Measurements from ENCODE around the gene GPR152. TPM values are rescaled to one million over a fixed set of nuclear protein-coding genes. Genes with fewer than 3 reads are reported as not detected.
A peak's percentile ranks its signal among the peaks of the same experiment; 100 is the strongest.

Gene GPR152
- total RNA-seq, 1 experiment from 2014 or later, result not detected

DNA sequence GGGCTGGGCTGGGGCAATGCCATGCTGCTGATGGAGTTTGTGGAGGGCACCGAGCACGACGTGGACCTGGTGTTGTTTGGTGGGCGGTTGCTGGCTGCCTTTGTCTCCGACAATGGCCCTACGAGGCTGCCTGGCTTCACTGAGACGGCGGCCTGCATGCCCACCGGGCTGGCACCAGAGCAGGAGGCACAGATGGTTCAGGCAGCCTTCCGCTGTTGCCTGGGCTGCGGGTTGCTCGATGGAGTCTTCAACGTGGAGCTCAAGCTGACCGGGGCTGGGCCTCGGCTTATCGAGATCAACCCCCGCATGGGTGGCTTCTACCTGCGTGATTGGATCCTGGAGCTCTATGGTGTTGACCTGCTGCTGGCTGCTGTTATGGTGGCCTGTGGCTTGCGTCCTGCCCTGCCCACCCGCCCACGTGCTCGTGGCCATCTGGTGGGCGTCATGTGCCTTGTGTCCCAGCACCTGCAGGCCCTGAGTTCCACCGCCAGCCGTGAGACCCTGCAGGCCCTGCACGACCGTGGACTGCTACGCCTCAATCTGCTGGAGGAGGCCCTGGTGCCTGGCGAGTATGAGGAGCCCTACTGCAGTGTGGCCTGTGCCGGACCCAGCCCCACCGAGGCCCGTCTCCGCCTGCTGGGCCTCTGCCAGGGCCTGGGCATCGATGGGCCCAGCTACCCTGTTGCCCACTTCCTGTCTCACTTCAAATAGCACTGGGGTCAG, 28.5 kb downstream of the GPR152 start:
- POLR2A ChIA-PET, result interaction anchor here (0.8 kb wide), 1 partner anchor 19 kb away, joined by 8 read pairs; the partner anchor contains the start of gene CORO1B
- TF ChIP-seq, protein P1, sequence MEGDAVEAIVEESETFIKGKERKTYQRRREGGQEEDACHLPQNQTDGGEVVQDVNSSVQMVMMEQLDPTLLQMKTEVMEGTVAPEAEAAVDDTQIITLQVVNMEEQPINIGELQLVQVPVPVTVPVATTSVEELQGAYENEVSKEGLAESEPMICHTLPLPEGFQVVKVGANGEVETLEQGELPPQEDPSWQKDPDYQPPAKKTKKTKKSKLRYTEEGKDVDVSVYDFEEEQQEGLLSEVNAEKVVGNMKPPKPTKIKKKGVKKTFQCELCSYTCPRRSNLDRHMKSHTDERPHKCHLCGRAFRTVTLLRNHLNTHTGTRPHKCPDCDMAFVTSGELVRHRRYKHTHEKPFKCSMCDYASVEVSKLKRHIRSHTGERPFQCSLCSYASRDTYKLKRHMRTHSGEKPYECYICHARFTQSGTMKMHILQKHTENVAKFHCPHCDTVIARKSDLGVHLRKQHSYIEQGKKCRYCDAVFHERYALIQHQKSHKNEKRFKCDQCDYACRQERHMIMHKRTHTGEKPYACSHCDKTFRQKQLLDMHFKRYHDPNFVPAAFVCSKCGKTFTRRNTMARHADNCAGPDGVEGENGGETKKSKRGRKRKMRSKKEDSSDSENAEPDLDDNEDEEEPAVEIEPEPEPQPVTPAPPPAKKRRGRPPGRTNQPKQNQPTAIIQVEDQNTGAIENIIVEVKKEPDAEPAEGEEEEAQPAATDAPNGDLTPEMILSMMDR (IDR thresholded peaks at IDR 0.05; ENCODE audit: insufficient read depth in 1 of 2, low read depth in 1 of 2, low read length in 1 of 2, severe bottlenecking in 1 of 2, unreplicated experiment in 1 of 2), result no peak
- intact Hi-C loops (cut with micrococcal nuclease; ENCODE audit: unreplicated experiment), result no loop called here
- Mint-ChIP-seq H3K36me3 (ENCODE audit: insufficient read depth, unreplicated experiment) (peaks cover 37% of the 10 kb centered on the region), H3K9me3 (ENCODE audit: unreplicated experiment) (no peaks in the 10 kb centered on the region), H3K4me3 (ENCODE audit: unreplicated experiment) (no peak overlapping the region), H3K4me1 (ENCODE audit: low read depth, unreplicated experiment) (peaks cover 25% of the 10 kb centered on the region), H3K27ac (ENCODE audit: unreplicated experiment) (no peak overlapping the region), H3K27me3 (ENCODE audit: insufficient read depth, unreplicated experiment) (no peaks in the 10 kb centered on the region)
- no peaks in the 10 kb centered on the region for H3K9me3 ChIP-seq
- no peaks in the 10 kb centered on the region for H3K36me3 ChIP-seq (ENCODE audit: control insufficient read depth, insufficient read depth, low read length)
- CTCF ChIA-PET, result interaction anchor here (0.7 to 2.2 kb wide), 2 partner anchors 23 to 146 kb away, joined by 3 to 11 read pairs; partner anchors contain the start of gene PPP1CA
- H3K4me3 ChIP-seq (ENCODE audit: low read depth, low read length), result no peak overlapping the region
- H3K27me3 ChIP-seq (replicated peaks; ENCODE audit: control insufficient read depth, insufficient read depth, low read length), result no peaks in the 10 kb centered on the region
- DNase-seq, result no peak
- peaks cover 13% of the 10 kb centered on the region for H3K4me1 ChIP-seq
- BruUV-seq (replicated peaks), result no TSS peak

DNA sequence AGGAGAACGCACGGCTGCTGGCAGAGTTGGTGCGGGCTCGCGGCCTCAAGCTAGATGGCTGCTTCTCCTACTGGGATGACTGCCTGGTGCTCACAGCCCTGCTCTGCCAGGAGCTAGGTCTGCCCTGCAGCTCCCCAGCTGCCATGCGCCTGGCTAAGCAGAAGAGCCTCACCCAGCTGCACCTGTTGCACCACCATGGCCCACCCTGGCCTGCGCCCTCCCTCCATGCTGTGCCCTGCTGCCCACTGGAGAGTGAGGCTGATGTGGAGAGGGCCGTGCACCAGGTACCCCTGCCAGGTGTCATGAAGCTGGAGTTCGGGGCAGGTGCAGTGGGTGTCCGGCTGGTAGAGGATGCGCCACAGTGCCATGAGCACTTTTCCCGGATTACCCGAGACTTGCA, 29.1 kb downstream of the GPR152 start:
- intact Hi-C loops (cut with micrococcal nuclease; ENCODE audit: unreplicated experiment), result no loop called here
- no peaks in the 10 kb centered on the region for H3K36me3 ChIP-seq (ENCODE audit: control insufficient read depth, insufficient read depth, low read length)
- H3K27ac Mint-ChIP-seq (ENCODE audit: unreplicated experiment), result no peak overlapping the region
- no peak overlapping the region for H3K4me3 Mint-ChIP-seq (ENCODE audit: unreplicated experiment)
- peaks cover 25% of the 10 kb centered on the region for H3K4me1 Mint-ChIP-seq (ENCODE audit: low read depth, unreplicated experiment)
- H3K36me3 Mint-ChIP-seq (ENCODE audit: insufficient read depth, unreplicated experiment), result peaks cover 31% of the 10 kb centered on the region
- no peak overlapping the region for H3K4me3 ChIP-seq (ENCODE audit: low read depth, low read length)
- H3K4me1 ChIP-seq, result peaks cover 13% of the 10 kb centered on the region
- H3K9me3 ChIP-seq, result no peaks in the 10 kb centered on the region
- BruUV-seq (replicated peaks), result no TSS peak
- ChIA-PET POLR2A (no interaction called here), CTCF (interaction anchor here (1.0 to 2.2 kb wide), 2 partner anchors 20 to 22 kb away, joined by 3 to 11 read pairs; partner anchors contain the start of genes CORO1B and PPP1CA)
- H3K27me3 Mint-ChIP-seq (ENCODE audit: insufficient read depth, unreplicated experiment), result no peaks in the 10 kb centered on the region
- no peaks in the 10 kb centered on the region for H3K9me3 Mint-ChIP-seq (ENCODE audit: unreplicated experiment)
- TF ChIP-seq, protein P1 (IDR thresholded peaks at IDR 0.05; ENCODE audit: insufficient read depth in 1 of 2, low read depth in 1 of 2, low read length in 1 of 2, severe bottlenecking in 1 of 2, unreplicated experiment in 1 of 2), result no peak
- no peak for DNase-seq
- no peaks in the 10 kb centered on the region for H3K27me3 ChIP-seq (replicated peaks; ENCODE audit: control insufficient read depth, insufficient read depth, low read length)

DNA sequence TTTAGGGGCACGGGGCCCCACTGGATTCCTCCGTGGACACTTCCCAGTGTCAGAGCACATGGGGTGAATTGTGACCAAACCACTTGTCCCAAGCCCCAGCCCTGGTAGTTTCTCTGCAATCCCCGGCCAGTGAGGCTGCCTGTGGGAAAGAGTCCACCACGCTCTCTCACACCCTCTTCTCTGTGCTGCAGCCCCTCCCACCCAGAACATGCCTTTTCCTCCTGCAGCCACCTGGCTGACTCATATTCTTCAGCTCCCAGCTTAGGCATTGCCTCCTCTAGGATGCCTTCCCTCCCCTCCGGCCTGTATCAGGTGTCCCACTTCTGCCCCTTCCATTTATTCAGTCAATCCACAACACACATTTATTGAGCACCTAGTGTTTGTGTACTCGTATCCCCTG, 29.6 kb downstream of the GPR152 start:
- peaks cover 25% of the 10 kb centered on the region for H3K36me3 Mint-ChIP-seq (ENCODE audit: insufficient read depth, unreplicated experiment)
- Histone ChIP-seq H3K4me3 (ENCODE audit: low read depth, low read length) (no peak overlapping the region), H3K4me1 (peaks cover 13% of the 10 kb centered on the region), H3K9me3 (no peaks in the 10 kb centered on the region), H3K27me3 (replicated peaks; ENCODE audit: control insufficient read depth, insufficient read depth, low read length) (no peaks in the 10 kb centered on the region), H3K36me3 (ENCODE audit: control insufficient read depth, insufficient read depth, low read length) (no peaks in the 10 kb centered on the region)
- DNase-seq, result no peak
- intact Hi-C loops (cut with micrococcal nuclease; ENCODE audit: unreplicated experiment), result no loop called here
- BruUV-seq (replicated peaks), result no TSS peak
- ChIA-PET POLR2A (interaction anchor here (0.6 kb wide), 1 partner anchor 753 kb away, joined by 3 read pairs; no protein-coding TSS in a partner anchor), CTCF (interaction anchor here (0.6 to 2.2 kb wide), 3 partner anchors 20 to 580 kb away, joined by 3 to 11 read pairs (median 3); partner anchors contain the start of genes CORO1B and PPP1CA)
- TF ChIP-seq, protein P1 (IDR thresholded peaks at IDR 0.05; ENCODE audit: insufficient read depth in 1 of 2, low read depth in 1 of 2, low read length in 1 of 2, severe bottlenecking in 1 of 2, unreplicated experiment in 1 of 2), result no peak
- peak overlapping the region; percentile 37 for H3K27ac Mint-ChIP-seq (ENCODE audit: unreplicated experiment)
- no peaks in the 10 kb centered on the region for H3K9me3 Mint-ChIP-seq (ENCODE audit: unreplicated experiment)
- H3K27me3 Mint-ChIP-seq (ENCODE audit: insufficient read depth, unreplicated experiment), result no peaks in the 10 kb centered on the region
- peak overlapping the region; percentile 12 for H3K4me3 Mint-ChIP-seq (ENCODE audit: unreplicated experiment)
- peaks cover 25% of the 10 kb centered on the region for H3K4me1 Mint-ChIP-seq (ENCODE audit: low read depth, unreplicated experiment)

All from Caco-2 (cell line).